H1 (cell line): ENCODE measurements around the gene CYP2J2. TPM values are rescaled to one million over a fixed set of nuclear protein-coding genes. Genes with fewer than 3 reads are reported as not detected.

ENCODE experiments used
- CTCF ChIA-PET: fragments of 300-600 bp; sonication (Branson Sonifier 250); formaldehyde crosslinking; loops from one replicate; lab custom pipeline; 2021; ENCODE audit not compliant: partially characterized antibody; lab: Charles Lee
- POLR2A ChIA-PET: fragments of 300-600 bp; sonication (Branson Sonifier 250); formaldehyde crosslinking; loops from one replicate; lab custom pipeline; 2021; ENCODE audit warnings: inconsistent platforms; ENCODE audit not compliant: partially characterized antibody; lab: Charles Lee
- DNase-seq, 2 experiments: peaks; one replicate each; pipeline versions ENCODE4 v3.0.0 to v3.0.0-alpha.2; 2010 to 2022; ENCODE audit warnings: low spot score in 2 of 2, low read depth in 1 of 2, mixed read lengths in 1 of 2
- FAIRE-seq: peaks from 2 replicates; lab custom pipeline; 2011; peaks lifted over from hg19 to GRCh38; lab: Jason Lieb, UNC
- H2AFZ ChIP-seq: 2 replicates; pipeline ENCODE4 v1.8.1; 2012; ENCODE audit warnings: low read length, inconsistent platforms
- H2AK5ac ChIP-seq: 2 replicates; pipeline ENCODE4 v1.6.1; 2013; ENCODE audit warnings: low read depth, low read length
- H2BK120ac ChIP-seq: replicated peaks from 2 replicates; pipeline ENCODE3; 2013; ENCODE audit warnings: low read depth, low read length, inconsistent platforms
- H2BK12ac ChIP-seq: 2 replicates; pipeline ENCODE4 v1.6.1; 2013; ENCODE audit warnings: low read depth, low read length
- H2BK15ac ChIP-seq: 2 replicates; pipeline ENCODE4 v1.6.1; 2013; ENCODE audit warnings: low read length
- H2BK20ac ChIP-seq: 2 replicates; pipeline ENCODE4 v1.6.1; 2013; ENCODE audit warnings: low read length
- H2BK5ac ChIP-seq: 2 replicates; pipeline ENCODE4 v1.6.1; 2013; ENCODE audit warnings: low read depth, low read length
- H3K14ac ChIP-seq: 2 replicates; pipeline ENCODE4 v1.6.1; 2013; ENCODE audit warnings: inconsistent platforms; ENCODE audit not compliant: insufficient read length
- H3K18ac ChIP-seq: 2 replicates; pipeline ENCODE4 v1.6.1; 2013; ENCODE audit warnings: low read length; ENCODE audit errors: extremely low read depth
- H3K23ac ChIP-seq: 2 replicates; pipeline ENCODE4 v1.6.1; 2013; ENCODE audit warnings: inconsistent platforms; ENCODE audit not compliant: insufficient read length
- H3K23me2 ChIP-seq: 2 replicates; pipeline ENCODE4 v1.6.1; 2013; ENCODE audit warnings: low read depth, low read length
- H3K27ac ChIP-seq: 2 replicates; pipeline ENCODE4 v1.6.1; 2011; ENCODE audit warnings: low read depth, low read length, inconsistent platforms
- H3K27me3 ChIP-seq, 4 experiments: replicated peaks in 1 of 4; 1 replicate in 1 of 4; 2 replicates in 3 of 4; pipeline versions ENCODE4 v1.6.1 to v1.8.1; 2011 to 2013; ENCODE audit warnings: low read length in 3 of 4, mild to moderate bottlenecking in 3 of 4, inconsistent platforms in 2 of 4, mixed read lengths in 2 of 4, moderate library complexity in 1 of 4; ENCODE audit not compliant: control insufficient read depth in 3 of 4, insufficient read depth in 3 of 4; ENCODE audit errors: extremely low read depth in 1 of 4
- H3K36me3 ChIP-seq, 4 experiments: 2 replicates each; pipeline versions ENCODE4 v1.6.1 to v1.8.1; 2011 to 2013; ENCODE audit warnings: mild to moderate bottlenecking in 4 of 4, low read length in 3 of 4, moderate library complexity in 2 of 4, control low read depth in 1 of 4, inconsistent platforms in 1 of 4; ENCODE audit not compliant: insufficient read depth in 4 of 4, control insufficient read depth in 2 of 4
- H3K4ac ChIP-seq: replicated peaks from 2 replicates; pipeline ENCODE3; 2013; ENCODE audit warnings: low read length, low read depth, mixed read lengths, inconsistent platforms; ENCODE audit not compliant: insufficient read length
- H3K4me1 ChIP-seq, 4 experiments: replicated peaks in 1 of 4; 1 replicate in 1 of 4; 2 replicates in 3 of 4; pipeline versions ENCODE4 v1.6.1 to v1.8.1; 2011 to 2013; ENCODE audit warnings: low read length in 3 of 4, inconsistent platforms in 2 of 4, mixed read lengths in 1 of 4; ENCODE audit not compliant: insufficient read depth in 4 of 4, control insufficient read depth in 3 of 4
- H3K4me2 ChIP-seq, 2 experiments: 2 replicates each; pipeline versions ENCODE4 v1.6.1 to v1.8.1; 2011 to 2013; ENCODE audit warnings: low read depth in 2 of 2, low read length in 2 of 2, control low read depth in 1 of 2, inconsistent platforms in 1 of 2, mild to moderate bottlenecking in 1 of 2; ENCODE audit not compliant: insufficient read depth in 1 of 2
- H3K4me3 ChIP-seq, 4 experiments: fragments of 200-600, 300-600 bp in 1 of 4; sonication (generic), shearing (Covaris generic), sonication (Bioruptor Twin) in 1 of 4; 2 replicates each; pipeline versions ENCODE4 v1.5.1 to v1.8.1; 2011 to 2016; ENCODE audit warnings: low read length in 4 of 4, low read depth in 3 of 4, control low read depth in 2 of 4, inconsistent platforms in 2 of 4, mild to moderate bottlenecking in 2 of 4, mixed read lengths in 1 of 4, moderate library complexity in 1 of 4; ENCODE audit not compliant: insufficient read depth in 2 of 4; ENCODE audit errors: extremely low read depth in 1 of 4
- H3K56ac ChIP-seq: replicated peaks from 2 replicates; pipeline ENCODE3; 2013; ENCODE audit warnings: low read depth, mild to moderate bottlenecking, mixed read lengths, low read length, inconsistent platforms; ENCODE audit not compliant: insufficient read length
- H3K79me1 ChIP-seq: 2 replicates; pipeline ENCODE4 v1.6.1; 2013; ENCODE audit warnings: low read depth, low read length, control low read depth
- H3K79me2 ChIP-seq, 2 experiments: 2 replicates each; pipeline versions ENCODE4 v1.6.1 to v1.8.1; 2012 to 2013; ENCODE audit warnings: low read length in 2 of 2, mild to moderate bottlenecking in 2 of 2, inconsistent platforms in 1 of 2; ENCODE audit not compliant: insufficient read depth in 2 of 2, control insufficient read depth in 1 of 2
- H3K9ac ChIP-seq, 4 experiments: replicated peaks in 1 of 4; 1 replicate in 1 of 4; 2 replicates in 3 of 4; pipeline versions ENCODE4 v1.6.1 to v1.8.1; 2011 to 2013; ENCODE audit warnings: low read depth in 3 of 4, low read length in 3 of 4, control low read depth in 2 of 4, mild to moderate bottlenecking in 2 of 4, moderate library complexity in 2 of 4, inconsistent platforms in 1 of 4; ENCODE audit errors: extremely low read depth in 1 of 4
- H3K9me3 ChIP-seq, 2 experiments: 2 replicates each; pipeline versions ENCODE4 v1.6.1 to v1.8.1; 2012 to 2013; ENCODE audit warnings: mild to moderate bottlenecking in 2 of 2, moderate library complexity in 2 of 2, control low read depth in 1 of 2, inconsistent platforms in 1 of 2, low read depth in 1 of 2, low read length in 1 of 2, mixed read lengths in 1 of 2; ENCODE audit not compliant: insufficient read depth in 2 of 2
- H4K20me1 ChIP-seq, 2 experiments: replicated peaks in 1 of 2; 2 replicates each; pipeline versions ENCODE3 to v1.8.1; 2011 to 2013; ENCODE audit warnings: inconsistent platforms in 2 of 2, low read length in 2 of 2, mild to moderate bottlenecking in 1 of 2; ENCODE audit not compliant: insufficient read depth in 2 of 2, control insufficient read depth in 1 of 2
- H4K5ac ChIP-seq: 2 replicates; pipeline ENCODE4 v1.6.1; 2013; ENCODE audit warnings: low read length, low read depth, mixed read lengths, inconsistent platforms; ENCODE audit not compliant: insufficient read length
- H4K8ac ChIP-seq: 2 replicates; pipeline ENCODE4 v1.8.0; 2013; ENCODE audit warnings: mild to moderate bottlenecking, moderate library complexity, low read length, inconsistent platforms; ENCODE audit not compliant: insufficient read depth; ENCODE audit errors: extremely low read depth
- H4K91ac ChIP-seq: replicated peaks from 2 replicates; pipeline ENCODE3; 2013; ENCODE audit warnings: low read length, mixed read lengths, inconsistent platforms; ENCODE audit not compliant: insufficient read length
- CBX5 ChIP-seq: fragments of 300-800, 300-1000 bp; sonication (generic); IDR thresholded peaks from 2 replicates; pipeline ENCODE4 v1.7.1; 2016; ENCODE audit warnings: antibody characterized with exemption, low read length, low read depth
- EGR1 ChIP-seq: IDR thresholded peaks from 2 replicates; pipeline ENCODE4 v1.6.1; 2011; ENCODE audit warnings: low read depth, low read length, borderline replicate concordance
- GABPA ChIP-seq: IDR thresholded peaks from 2 replicates; pipeline ENCODE4 v1.6.1; 2011; ENCODE audit warnings: mild to moderate bottlenecking, low read length, moderate library complexity, borderline replicate concordance; ENCODE audit not compliant: insufficient read depth
- GTF2F1 ChIP-seq: IDR thresholded peaks from 2 replicates; pipeline ENCODE4 v1.6.1; 2012; ENCODE audit warnings: low read depth, low read length, improper control_type of control experiment, borderline replicate concordance
- JUND ChIP-seq: IDR thresholded peaks from 2 replicates; pipeline ENCODE4 v1.6.1; 2011; ENCODE audit warnings: mild to moderate bottlenecking, improper control_type of control experiment, low read length
- POLR2A ChIP-seq, 2 experiments: IDR thresholded peaks; 1 replicate in 1 of 2; 2 replicates in 1 of 2; pipeline ENCODE4 v1.6.1; 2011; ENCODE audit warnings: low read depth in 2 of 2, low read length in 2 of 2, mild to moderate bottlenecking in 2 of 2; ENCODE audit errors: control extremely low read depth in 1 of 2
- POU5F1 ChIP-seq: IDR thresholded peaks from 2 replicates; pipeline ENCODE4 v1.6.1; 2011; ENCODE audit warnings: low read depth, mild to moderate bottlenecking, low read length, moderate library complexity
- SP1 ChIP-seq: IDR thresholded peaks from 2 replicates; pipeline ENCODE4 v1.6.1; 2011; ENCODE audit warnings: low read depth, low read length
- TAF7 ChIP-seq: optimal IDR thresholded peaks from 2 replicates; pipeline ENCODE3; 2011; ENCODE audit warnings: low read depth, mild to moderate bottlenecking, inconsistent platforms, low read length, moderate library complexity, borderline replicate concordance
- whole genome bisulfite sequencing, 2 experiments: shearing (Covaris generic) in 1 of 2; methylation state at CpG; one replicate each; pipeline versions ENCODE4 v1.1.6 to v1.1.7; 2013 to 2015; ENCODE audit warnings: low lambda C conversion rate in 2 of 2, mixed read lengths in 2 of 2, inconsistent platforms in 1 of 2, low coverage in 1 of 2, missing lambda C conversion rate in 1 of 2; ENCODE audit not compliant: insufficient replicate concordance in 2 of 2, insufficient coverage in 1 of 2, insufficient read length in 1 of 2; ENCODE audit errors: extremely low coverage in 1 of 2, missing lambda C conversion rate in 1 of 2; 5-methylcytosine and 5-hydroxymethylcytosine counted together
- polyA plus RNA-seq, 7 experiments: library from polyadenylated mRNA; depleted of rRNA in 3 of 7; stranded (reverse) in 5 of 7; unstranded in 2 of 7; fragments of >200 nt in 5 of 7; fragments of 200-250 nt in 2 of 7; gene quantifications; 1 replicate in 5 of 7; 2 replicates in 1 of 7; 4 replicates in 1 of 7; pipeline versions ENCODE4 v1.2.1 to v1.2.3, GENCODE V29; 2011 to 2013; ENCODE audit warnings: missing spikeins in 2 of 7, mixed read lengths in 2 of 7
- total RNA-seq: library from RNA; stranded (reverse); fragmentation: NEBNext Ultra II Directional; extraction: Animal tissue kit (Norgen Biotek cat#: 25700); gene quantifications from 2 replicates; pipeline ENCODE4 v1.2.1, GENCODE V29; 2021
- TF ChIP-seq, protein P1 (sequence below): IDR thresholded peaks from 2 replicates; pipeline ENCODE4 v1.6.1; 2012; ENCODE audit warnings: inconsistent platforms
- TF ChIP-seq, protein P2 (sequence below), 3 experiments: IDR thresholded peaks; 1 replicate in 2 of 3; 2 replicates in 1 of 3; pipeline versions ENCODE4 v1.5.1 to v1.6.1; 2011; ENCODE audit warnings: low read length in 3 of 3, mild to moderate bottlenecking in 3 of 3, inconsistent platforms in 2 of 3, low read depth in 1 of 3, moderate library complexity in 1 of 3; ENCODE audit not compliant: insufficient read depth in 1 of 3; ENCODE audit errors: control extremely low read depth in 1 of 3

The CYP2J2 gene
- total and polyA plus RNA-seq, 2 of the 8 experiments (the other 6 are each of a cell fraction or from before 2014, with no cell fraction given), result 0.59 to 2.1 TPM

DNA sequence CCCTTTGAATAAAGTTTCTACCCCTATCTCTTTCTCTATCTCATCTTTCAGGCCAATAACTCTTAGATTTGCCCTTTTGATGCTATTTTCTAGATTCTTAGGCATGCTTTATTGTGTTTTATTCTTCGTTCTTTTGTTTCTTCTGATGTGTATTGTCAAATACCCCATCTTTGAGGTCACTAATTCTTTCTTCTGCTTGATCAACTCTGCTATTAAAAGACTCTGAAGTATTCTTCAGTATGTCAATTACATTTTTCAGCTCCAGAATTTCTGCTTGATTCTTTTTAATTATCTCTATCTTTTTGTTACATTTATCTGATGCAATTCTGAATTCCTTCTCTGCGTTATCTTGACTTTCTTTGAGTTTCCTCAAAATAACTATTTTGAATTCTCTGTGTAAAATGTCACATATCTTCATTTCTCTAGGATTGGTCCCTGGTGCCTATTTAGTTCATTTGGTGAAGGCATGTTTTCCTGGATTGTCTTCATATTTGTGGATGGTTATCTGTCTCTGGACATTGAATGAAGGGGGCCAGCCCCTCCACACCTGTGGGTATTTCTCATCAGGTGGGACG is 11.2 kb upstream of the CYP2J2 start:
- Histone ChIP-seq H2BK20ac (no peak overlapping the region), H3K79me2 (no peaks in the 10 kb centered on the region), H4K20me1 (no peaks in the 10 kb centered on the region), H3K23me2 (no peaks in the 10 kb centered on the region), H3K9ac (no peak overlapping the region), H3K4me2 (no peak overlapping the region), H2BK12ac (no peak overlapping the region), H2BK15ac (no peak overlapping the region), H3K36me3 (no peaks in the 10 kb centered on the region), H2BK120ac (no peak overlapping the region), H3K18ac (no peak overlapping the region), H3K4me3 (no peak overlapping the region), H4K8ac (no peak overlapping the region), H3K27ac (no peak overlapping the region), H3K9me3 (no peaks in the 10 kb centered on the region), H3K27me3 (no peaks in the 10 kb centered on the region), H3K4ac (no peak overlapping the region), H3K79me1 (no peaks in the 10 kb centered on the region), H3K56ac (no peak overlapping the region), H4K91ac (no peak overlapping the region), H3K14ac (no peak overlapping the region), H3K23ac (no peak overlapping the region), H2AK5ac (no peak overlapping the region), H3K4me1 (no peaks in the 10 kb centered on the region), H2BK5ac (no peak overlapping the region), H4K5ac (no peak overlapping the region), H2AFZ (no peak overlapping the region)
- 91% methylated on average over 3 of the region's 3 CpGs; no CpG with 5 or more reads in 1 of the 2 experiments for WGBS, 2 experiments
- no peak for FAIRE-seq
- DNase-seq, result no peak
- POLR2A ChIA-PET, result no interaction called here
- CTCF ChIA-PET, result interaction anchor here (1.1 kb wide), 1 partner anchor 10 kb away, joined by 4 read pairs; no protein-coding TSS in a partner anchor
- TF ChIP-seq GTF2F1 (no peak), SP1 (no peak), JUND (no peak), EGR1 (no peak), GABPA (no peak), CBX5 (no peak), POLR2A (IDR thresholded peaks at IDR 0.05; ENCODE audit: control extremely low read depth in 1 of 2, low read depth in 2 of 2, low read length in 2 of 2) (no peak), POU5F1 (no peak), TAF7 (no peak)
- TF ChIP-seq, protein P1, sequence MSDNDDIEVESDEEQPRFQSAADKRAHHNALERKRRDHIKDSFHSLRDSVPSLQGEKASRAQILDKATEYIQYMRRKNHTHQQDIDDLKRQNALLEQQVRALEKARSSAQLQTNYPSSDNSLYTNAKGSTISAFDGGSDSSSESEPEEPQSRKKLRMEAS, result no peak
- TF ChIP-seq, protein P2, sequence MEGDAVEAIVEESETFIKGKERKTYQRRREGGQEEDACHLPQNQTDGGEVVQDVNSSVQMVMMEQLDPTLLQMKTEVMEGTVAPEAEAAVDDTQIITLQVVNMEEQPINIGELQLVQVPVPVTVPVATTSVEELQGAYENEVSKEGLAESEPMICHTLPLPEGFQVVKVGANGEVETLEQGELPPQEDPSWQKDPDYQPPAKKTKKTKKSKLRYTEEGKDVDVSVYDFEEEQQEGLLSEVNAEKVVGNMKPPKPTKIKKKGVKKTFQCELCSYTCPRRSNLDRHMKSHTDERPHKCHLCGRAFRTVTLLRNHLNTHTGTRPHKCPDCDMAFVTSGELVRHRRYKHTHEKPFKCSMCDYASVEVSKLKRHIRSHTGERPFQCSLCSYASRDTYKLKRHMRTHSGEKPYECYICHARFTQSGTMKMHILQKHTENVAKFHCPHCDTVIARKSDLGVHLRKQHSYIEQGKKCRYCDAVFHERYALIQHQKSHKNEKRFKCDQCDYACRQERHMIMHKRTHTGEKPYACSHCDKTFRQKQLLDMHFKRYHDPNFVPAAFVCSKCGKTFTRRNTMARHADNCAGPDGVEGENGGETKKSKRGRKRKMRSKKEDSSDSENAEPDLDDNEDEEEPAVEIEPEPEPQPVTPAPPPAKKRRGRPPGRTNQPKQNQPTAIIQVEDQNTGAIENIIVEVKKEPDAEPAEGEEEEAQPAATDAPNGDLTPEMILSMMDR (IDR thresholded peaks at IDR 0.05; ENCODE audit: control extremely low read depth in 1 of 3, insufficient read depth in 1 of 3, low read depth in 1 of 3, low read length in 3 of 3), result no peak
